ENCODE data around the gene INPP4A.

DNA sequence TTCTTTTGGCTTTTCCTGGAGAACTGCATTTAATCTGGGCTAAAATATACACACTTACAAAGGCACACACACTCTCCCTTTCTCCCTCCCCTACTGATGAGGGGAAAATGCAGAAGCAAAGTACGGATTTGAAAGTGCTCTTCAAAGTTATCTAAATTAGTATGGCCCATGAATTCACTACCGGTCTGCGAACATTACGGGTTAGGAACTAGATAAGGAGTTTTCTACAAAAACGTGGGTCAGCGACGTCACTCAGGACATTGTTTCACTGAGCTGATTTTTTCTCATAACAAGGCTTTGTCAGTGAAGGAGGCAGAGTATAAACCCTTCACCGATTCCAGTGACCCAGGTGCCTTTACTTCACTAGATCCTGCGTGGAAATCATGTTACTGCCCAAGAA is 116.4 kb downstream of the INPP4A start:
- TF ChIP-seq, protein P1, sequence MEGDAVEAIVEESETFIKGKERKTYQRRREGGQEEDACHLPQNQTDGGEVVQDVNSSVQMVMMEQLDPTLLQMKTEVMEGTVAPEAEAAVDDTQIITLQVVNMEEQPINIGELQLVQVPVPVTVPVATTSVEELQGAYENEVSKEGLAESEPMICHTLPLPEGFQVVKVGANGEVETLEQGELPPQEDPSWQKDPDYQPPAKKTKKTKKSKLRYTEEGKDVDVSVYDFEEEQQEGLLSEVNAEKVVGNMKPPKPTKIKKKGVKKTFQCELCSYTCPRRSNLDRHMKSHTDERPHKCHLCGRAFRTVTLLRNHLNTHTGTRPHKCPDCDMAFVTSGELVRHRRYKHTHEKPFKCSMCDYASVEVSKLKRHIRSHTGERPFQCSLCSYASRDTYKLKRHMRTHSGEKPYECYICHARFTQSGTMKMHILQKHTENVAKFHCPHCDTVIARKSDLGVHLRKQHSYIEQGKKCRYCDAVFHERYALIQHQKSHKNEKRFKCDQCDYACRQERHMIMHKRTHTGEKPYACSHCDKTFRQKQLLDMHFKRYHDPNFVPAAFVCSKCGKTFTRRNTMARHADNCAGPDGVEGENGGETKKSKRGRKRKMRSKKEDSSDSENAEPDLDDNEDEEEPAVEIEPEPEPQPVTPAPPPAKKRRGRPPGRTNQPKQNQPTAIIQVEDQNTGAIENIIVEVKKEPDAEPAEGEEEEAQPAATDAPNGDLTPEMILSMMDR (IDR thresholded peaks at IDR 0.05) = no peak
- TF ChIP-seq POLR2AphosphoS5 (IDR thresholded peaks at IDR 0.05) = no peak
- no peak for TF ChIP-seq EP300 (IDR thresholded peaks at IDR 0.05)
